ENCODE results near the gene KRTAP13-2.

KRTAP13-2 gene

GRCh38 chr21:30372139-30372770 is at the start of gene KRTAP13-2:
TSS of gene KRTAP13-2 (minus strand) at chr21:30372271. CDS start at chr21:30372213, 58 bp downstream.
- DNase-seq (ENCODE audit: low spot score) = no peak

GRCh38 chr21:30415993-30416392 is 43.9 kb upstream of the KRTAP13-2 start:
- DNase-seq (ENCODE audit: low spot score) = no peak

- peak; percentile 74 for DNase-seq (ENCODE audit: low spot score)
Measured at GRCh38 chr21:30408782-30409494, 36.9 kb upstream of the KRTAP13-2 start.

- DNase-seq (ENCODE audit: low spot score) = no peak
Measured at GRCh38 chr21:30395731-30396130, 23.7 kb upstream of the KRTAP13-2 start, which contains the start of gene KRTAP13-1. TSS of gene KRTAP13-1 (plus strand) at chr21:30396031. CDS start at chr21:30396087, 56 bp downstream.

GRCh38 chr21:30391492-30392025 is 19.5 kb upstream of the KRTAP13-2 start:
- DNase-seq (ENCODE audit: low spot score) = no peak

GRCh38 chr21:30382201-30382600 is 10.1 kb upstream of the KRTAP13-2 start:
- DNase-seq (ENCODE audit: low spot score) = no peak

GRCh38 chr21:30355906-30356305 is 16.2 kb downstream of the KRTAP13-2 start:
- DNase-seq (ENCODE audit: low spot score) = no peak

- DNase-seq (ENCODE audit: low spot score) = no peak
Measured at GRCh38 chr21:30354308-30355005, 17.6 kb downstream of the KRTAP13-2 start.

- no peak for DNase-seq (ENCODE audit: low spot score)
Measured at GRCh38 chr21:30351534-30351933, 20.5 kb downstream of the KRTAP13-2 start.

GRCh38 chr21:30349572-30349971 is 22.5 kb downstream of the KRTAP13-2 start:
- DNase-seq (ENCODE audit: low spot score) = no peak

- no peak for DNase-seq (ENCODE audit: low spot score)
Measured at GRCh38 chr21:30348506-30348905, 23.6 kb downstream of the KRTAP13-2 start, which contains the start of gene KRTAP23-1. TSS of gene KRTAP23-1 (minus strand) at chr21:30348606. CDS start at chr21:30348606, 0 bp downstream.

GRCh38 chr21:30345014-30345413 is 27.1 kb downstream of the KRTAP13-2 start:
- DNase-seq (ENCODE audit: low spot score) = no peak

GRCh38 chr21:30340714-30341573 is 31.1 kb downstream of the KRTAP13-2 start:
- no peak for DNase-seq (ENCODE audit: low spot score)

- no peak for DNase-seq (ENCODE audit: low spot score)
Measured at GRCh38 chr21:30338717-30339116, 33.4 kb downstream of the KRTAP13-2 start.

GRCh38 chr21:30337772-30338171 is 34.3 kb downstream of the KRTAP13-2 start:
- no peak for DNase-seq (ENCODE audit: low spot score)

GRCh38 chr21:30337276-30337744 is 34.8 kb downstream of the KRTAP13-2 start, which contains the start of gene KRTAP27-1:
TSS of gene KRTAP27-1 (minus strand) at chr21:30337694. CDS start at chr21:30337668, 26 bp downstream.
- no peak for DNase-seq (ENCODE audit: low spot score)

GRCh38 chr21:30336596-30336995 is 35.5 kb downstream of the KRTAP13-2 start:
- DNase-seq (ENCODE audit: low spot score) = no peak

GRCh38 chr21:30333736-30334135 is 38.3 kb downstream of the KRTAP13-2 start:
- DNase-seq (ENCODE audit: low spot score) = no peak

- no peak for DNase-seq (ENCODE audit: low spot score)
Measured at GRCh38 chr21:30332681-30333080, 39.4 kb downstream of the KRTAP13-2 start.

- DNase-seq (ENCODE audit: low spot score) = no peak
Measured at GRCh38 chr21:30329203-30329875, 42.7 kb downstream of the KRTAP13-2 start.

GRCh38 chr21:30326390-30326789 is 45.7 kb downstream of the KRTAP13-2 start:
- no peak for DNase-seq (ENCODE audit: low spot score)

Data from ecto neural progenitor cell (in vitro differentiated cells).